ENCODE data around the gene GRM4.
A peak's percentile ranks its signal among the peaks of the same experiment; 100 is the strongest.
"Not testable (repeated sequence)": the region's sequence is repeated elsewhere in the genome, so short reads cannot be mapped to it uniquely, and the experiment has no call there.

GRM4 gene

GRCh38 chr6:34146021-34146782 lies at the start of gene GRM4:
Gene GRM4, minus strand, starts transcription at chr6:34146087. Its CDS starts 12,591 bp downstream, at chr6:34133496.
- TF ChIP-seq CTCF (IDR thresholded peaks at IDR 0.05; ENCODE audit: low read depth, low read length, missing control alignments) = no peak
- no peak for DNase-seq (ENCODE audit: low read depth)

GRCh38 chr6:34194772-34195171 lies 48.9 kb upstream of the GRM4 start:
- DNase-seq (ENCODE audit: low read depth) = no peak
- in situ Hi-C loops (cut with HindIII; ENCODE audit: low sequenced_read_pairs) = no loop called here
- peak; percentile 19 for TF ChIP-seq CTCF (IDR thresholded peaks at IDR 0.05; ENCODE audit: low read depth, low read length, missing control alignments)
- no peak overlapping the region for H3K4me3 ChIP-seq (ENCODE audit: low read depth, low read length)

More at GRCh38 chr6:34146021-34146782, at the start of gene GRM4:
- in situ Hi-C loops (cut with HindIII; ENCODE audit: low sequenced_read_pairs) = no loop called here
- H3K4me3 ChIP-seq (ENCODE audit: low read depth, low read length) = peak within 1 kb of the TSS; percentile 30

GRCh38 chr6:34190504-34191122 lies 44.7 kb upstream of the GRM4 start:
- no peak for TF ChIP-seq CTCF (IDR thresholded peaks at IDR 0.05; ENCODE audit: low read depth, low read length, missing control alignments)
- H3K4me3 ChIP-seq (ENCODE audit: low read depth, low read length) = no peak overlapping the region
- in situ Hi-C loops (cut with HindIII; ENCODE audit: low sequenced_read_pairs) = no loop called here
- no peak for DNase-seq (ENCODE audit: low read depth)

- no peak overlapping the region for H3K4me3 ChIP-seq (ENCODE audit: low read depth, low read length)
- in situ Hi-C loops (cut with HindIII; ENCODE audit: low sequenced_read_pairs) = no loop called here
- no peak for TF ChIP-seq CTCF (IDR thresholded peaks at IDR 0.05; ENCODE audit: low read depth, low read length, missing control alignments)
- no peak for DNase-seq (ENCODE audit: low read depth)
Observed at GRCh38 chr6:34189806-34190503, 44.1 kb upstream of the GRM4 start.

- H3K4me3 ChIP-seq (ENCODE audit: low read depth, low read length); DNase-seq (ENCODE audit: low read depth); in situ Hi-C loops (cut with HindIII; ENCODE audit: low sequenced_read_pairs): not testable (repeated sequence)
Observed at GRCh38 chr6:34184726-34185125, 38.8 kb upstream of the GRM4 start.

- H3K4me3 ChIP-seq (ENCODE audit: low read depth, low read length) = no peak overlapping the region
- in situ Hi-C loops (cut with HindIII; ENCODE audit: low sequenced_read_pairs) = no loop called here
- no peak for TF ChIP-seq CTCF (IDR thresholded peaks at IDR 0.05; ENCODE audit: low read depth, low read length, missing control alignments)
- no peak for DNase-seq (ENCODE audit: low read depth)
Observed at GRCh38 chr6:34182751-34183531, 37.1 kb upstream of the GRM4 start.
